BLaER1 (cell line): Measurements from ENCODE around the gene RBSN.

ENCODE experiments used
- H3K27ac ChIP-seq: shearing (Covaris generic); formaldehyde crosslinking; 2 replicates; pipeline ENCODE4 v1.8.1; 2022
- H3K27me3 ChIP-seq: shearing (Covaris generic); formaldehyde crosslinking; 2 replicates; pipeline ENCODE4 v1.8.1; 2022
- H3K36me3 ChIP-seq: shearing (Covaris generic); formaldehyde crosslinking; 2 replicates; pipeline ENCODE4 v1.8.1; 2022
- H3K4me1 ChIP-seq: shearing (Covaris generic); formaldehyde crosslinking; 2 replicates; pipeline ENCODE4 v1.8.1; 2022
- H3K4me2 ChIP-seq: shearing (Covaris generic); formaldehyde crosslinking; 2 replicates; pipeline ENCODE4 v1.8.1; 2022
- H3K4me3 ChIP-seq: shearing (Covaris generic); formaldehyde crosslinking; 2 replicates; pipeline ENCODE4 v1.8.1; 2022
- H3K9ac ChIP-seq: shearing (Covaris generic); formaldehyde crosslinking; 2 replicates; pipeline ENCODE4 v1.8.1; 2022
- H3K9me3 ChIP-seq: shearing (Covaris generic); formaldehyde crosslinking; 2 replicates; pipeline ENCODE4 v1.8.1; 2022
- H4K20me1 ChIP-seq: shearing (Covaris generic); formaldehyde crosslinking; 2 replicates; pipeline ENCODE4 v1.8.1; 2022
- Cebpa-rat ChIP-seq: shearing (Covaris generic); IDR thresholded peaks from 2 replicates; pipeline ENCODE4 v1.8.1; 2022

RBSN gene

GRCh38 chr3:15116032-15116669, 17.2 kb upstream of the RBSN start:
- no peaks in the 10 kb centered on the region for H3K36me3 ChIP-seq
- H3K4me1 ChIP-seq = no peaks in the 10 kb centered on the region
- no peaks in the 10 kb centered on the region for H4K20me1 ChIP-seq
- H3K4me3 ChIP-seq = no peak overlapping the region
- H3K9ac ChIP-seq = no peak overlapping the region
- H3K27ac ChIP-seq = no peak overlapping the region
- no peak for TF ChIP-seq Cebpa-rat
- H3K4me2 ChIP-seq = no peak overlapping the region
- no peaks in the 10 kb centered on the region for H3K9me3 ChIP-seq
- no peaks in the 10 kb centered on the region for H3K27me3 ChIP-seq

- Histone ChIP-seq H3K4me2 (no peak overlapping the region), H3K27me3 (no peaks in the 10 kb centered on the region), H3K9me3 (no peaks in the 10 kb centered on the region), H3K4me3 (no peak overlapping the region), H3K9ac (no peak overlapping the region), H3K27ac (no peak overlapping the region), H4K20me1 (no peaks in the 10 kb centered on the region), H3K36me3 (no peaks in the 10 kb centered on the region), H3K4me1 (no peaks in the 10 kb centered on the region)
- no peak for TF ChIP-seq Cebpa-rat
Measured at GRCh38 chr3:15114466-15115358, 15.8 kb upstream of the RBSN start.

GRCh38 chr3:15113884-15114283, 14.9 kb upstream of the RBSN start:
- Histone ChIP-seq H3K4me2 (no peak overlapping the region), H4K20me1 (no peaks in the 10 kb centered on the region), H3K9me3 (no peaks in the 10 kb centered on the region), H3K4me3 (no peak overlapping the region), H3K4me1 (no peaks in the 10 kb centered on the region), H3K27me3 (no peaks in the 10 kb centered on the region), H3K36me3 (no peaks in the 10 kb centered on the region), H3K9ac (no peak overlapping the region), H3K27ac (no peak overlapping the region)
- TF ChIP-seq Cebpa-rat = no peak

GRCh38 chr3:15113471-15113870, 14.5 kb upstream of the RBSN start:
- no peak overlapping the region for H3K4me2 ChIP-seq
- no peaks in the 10 kb centered on the region for H3K9me3 ChIP-seq
- H4K20me1 ChIP-seq = no peaks in the 10 kb centered on the region
- no peaks in the 10 kb centered on the region for H3K27me3 ChIP-seq
- no peak overlapping the region for H3K27ac ChIP-seq
- no peak overlapping the region for H3K9ac ChIP-seq
- no peaks in the 10 kb centered on the region for H3K36me3 ChIP-seq
- no peak for TF ChIP-seq Cebpa-rat
- no peak overlapping the region for H3K4me3 ChIP-seq
- no peaks in the 10 kb centered on the region for H3K4me1 ChIP-seq

GRCh38 chr3:15112011-15112410, 13.1 kb upstream of the RBSN start:
- no peak for TF ChIP-seq Cebpa-rat
- Histone ChIP-seq H3K27me3 (no peaks in the 10 kb centered on the region), H3K9ac (no peak overlapping the region), H3K4me1 (no peaks in the 10 kb centered on the region), H3K27ac (no peak overlapping the region), H3K4me3 (no peak overlapping the region), H3K4me2 (no peak overlapping the region), H3K36me3 (no peaks in the 10 kb centered on the region), H4K20me1 (no peaks in the 10 kb centered on the region), H3K9me3 (no peaks in the 10 kb centered on the region)

- H3K4me1 ChIP-seq = no peaks in the 10 kb centered on the region
- no peaks in the 10 kb centered on the region for H3K27me3 ChIP-seq
- H3K4me3 ChIP-seq = no peak overlapping the region
- H3K36me3 ChIP-seq = no peaks in the 10 kb centered on the region
- no peak overlapping the region for H3K4me2 ChIP-seq
- no peak overlapping the region for H3K27ac ChIP-seq
- no peak overlapping the region for H3K9ac ChIP-seq
- no peaks in the 10 kb centered on the region for H3K9me3 ChIP-seq
- H4K20me1 ChIP-seq = no peaks in the 10 kb centered on the region
- TF ChIP-seq Cebpa-rat = no peak
Measured at GRCh38 chr3:15110206-15110605, 11.3 kb upstream of the RBSN start.

GRCh38 chr3:15108869-15109268, 9.9 kb upstream of the RBSN start:
- H3K4me1 ChIP-seq = no peaks in the 10 kb centered on the region
- no peak overlapping the region for H3K4me3 ChIP-seq
- H3K27ac ChIP-seq = no peak overlapping the region
- no peaks in the 10 kb centered on the region for H3K27me3 ChIP-seq
- TF ChIP-seq Cebpa-rat = no peak
- no peak overlapping the region for H3K9ac ChIP-seq
- H3K4me2 ChIP-seq = no peak overlapping the region
- H3K9me3 ChIP-seq = no peaks in the 10 kb centered on the region
- H4K20me1 ChIP-seq = no peaks in the 10 kb centered on the region
- H3K36me3 ChIP-seq = no peaks in the 10 kb centered on the region

GRCh38 chr3:15108082-15108545, 9.2 kb upstream of the RBSN start:
- H3K9me3 ChIP-seq = no peaks in the 10 kb centered on the region
- H4K20me1 ChIP-seq = no peaks in the 10 kb centered on the region
- H3K4me3 ChIP-seq = no peak overlapping the region
- no peaks in the 10 kb centered on the region for H3K36me3 ChIP-seq
- no peak overlapping the region for H3K27ac ChIP-seq
- no peaks in the 10 kb centered on the region for H3K4me1 ChIP-seq
- no peaks in the 10 kb centered on the region for H3K27me3 ChIP-seq
- H3K4me2 ChIP-seq = no peak overlapping the region
- no peak for TF ChIP-seq Cebpa-rat
- H3K9ac ChIP-seq = no peak overlapping the region

GRCh38 chr3:15107075-15107947, 8.4 kb upstream of the RBSN start:
- Histone ChIP-seq H4K20me1 (no peaks in the 10 kb centered on the region), H3K9me3 (no peaks in the 10 kb centered on the region), H3K4me1 (peaks cover 4% of the 10 kb centered on the region), H3K27ac (no peak overlapping the region), H3K4me2 (no peak overlapping the region), H3K27me3 (no peaks in the 10 kb centered on the region), H3K9ac (no peak overlapping the region), H3K4me3 (no peak overlapping the region), H3K36me3 (no peaks in the 10 kb centered on the region)
- TF ChIP-seq Cebpa-rat = no peak
